ENCODE measurements around the gene KCNK15. TPM values are rescaled to one million over a fixed set of nuclear protein-coding genes. Genes with fewer than 3 reads are reported as not detected.

KCNK15 gene
- total RNA-seq, 1 donor from 2014 or later: not detected

GRCh38 chr20:44732327-44732726 lies 13.3 kb upstream of the KCNK15 start:
- Mint-ChIP-seq H3K36me3 (ENCODE audit: low read depth) (no peaks in the 10 kb centered on the region), H3K4me3 (no peak overlapping the region), H3K4me1 (peaks cover 11% of the 10 kb centered on the region), H3K9me3 (peaks cover 6% of the 10 kb centered on the region), H3K27ac (ENCODE audit: unreplicated experiment) (no peak overlapping the region), H3K27me3 (ENCODE audit: low read depth) (peaks cover 4% of the 10 kb centered on the region)
- TF ChIP-seq CTCF (conservative IDR thresholded peaks at IDR 0.05): no peak
- no peak for DNase-seq (ENCODE audit: low read depth, low spot score)

GRCh38 chr20:44733341-44734069 lies 12.2 kb upstream of the KCNK15 start:
- Mint-ChIP-seq H3K4me3 (no peak overlapping the region), H3K36me3 (ENCODE audit: low read depth) (no peaks in the 10 kb centered on the region), H3K4me1 (peaks cover 12% of the 10 kb centered on the region), H3K9me3 (peaks cover 8% of the 10 kb centered on the region), H3K27ac (ENCODE audit: unreplicated experiment) (no peak overlapping the region), H3K27me3 (ENCODE audit: low read depth) (peaks cover 4% of the 10 kb centered on the region)
- peak; percentile 48 for DNase-seq (ENCODE audit: low read depth, low spot score)
- TF ChIP-seq CTCF (conservative IDR thresholded peaks at IDR 0.05): peak; percentile 80

- H3K36me3 Mint-ChIP-seq (ENCODE audit: low read depth): no peaks in the 10 kb centered on the region
- H3K4me1 Mint-ChIP-seq: peaks cover 16% of the 10 kb centered on the region
- no peak for DNase-seq (ENCODE audit: low read depth, low spot score)
- no peak for TF ChIP-seq CTCF (conservative IDR thresholded peaks at IDR 0.05)
- no peak overlapping the region for H3K4me3 Mint-ChIP-seq
- H3K9me3 Mint-ChIP-seq: peaks cover 11% of the 10 kb centered on the region
- H3K27me3 Mint-ChIP-seq (ENCODE audit: low read depth): peaks cover 8% of the 10 kb centered on the region
- H3K27ac Mint-ChIP-seq (ENCODE audit: unreplicated experiment): no peak overlapping the region
These were observed 10.7 kb upstream of the KCNK15 start for GRCh38 chr20:44734938-44735337.

- Mint-ChIP-seq H3K4me3 (no peak overlapping the region), H3K9me3 (peaks cover 11% of the 10 kb centered on the region), H3K4me1 (peaks cover 16% of the 10 kb centered on the region), H3K27ac (ENCODE audit: unreplicated experiment) (no peak overlapping the region), H3K36me3 (ENCODE audit: low read depth) (no peaks in the 10 kb centered on the region), H3K27me3 (ENCODE audit: low read depth) (peaks cover 14% of the 10 kb centered on the region)
- no peak for TF ChIP-seq CTCF (conservative IDR thresholded peaks at IDR 0.05)
- DNase-seq (ENCODE audit: low read depth, low spot score): no peak
These were observed 9.9 kb upstream of the KCNK15 start for GRCh38 chr20:44735816-44736169.

- H3K4me3 Mint-ChIP-seq: no peak overlapping the region
- H3K27ac Mint-ChIP-seq (ENCODE audit: unreplicated experiment): no peak overlapping the region
- peaks cover 11% of the 10 kb centered on the region for H3K9me3 Mint-ChIP-seq
- peaks cover 16% of the 10 kb centered on the region for H3K4me1 Mint-ChIP-seq
- peaks cover 19% of the 10 kb centered on the region for H3K27me3 Mint-ChIP-seq (ENCODE audit: low read depth)
- DNase-seq (ENCODE audit: low read depth, low spot score): peak; percentile 40
- TF ChIP-seq CTCF (conservative IDR thresholded peaks at IDR 0.05): no peak
- no peaks in the 10 kb centered on the region for H3K36me3 Mint-ChIP-seq (ENCODE audit: low read depth)
These were observed 9.3 kb upstream of the KCNK15 start for GRCh38 chr20:44736170-44737021.
